ENCODE measurements around the gene UTP11.

- TF ChIP-seq POLR2A (IDR thresholded peaks at IDR 0.05) = no peak
- no peak for TF ChIP-seq CTCF (IDR thresholded peaks at IDR 0.05)
These were observed 42.9 kb downstream of the UTP11 start for GRCh38 chr1:38055398-38055797.
